Uterus (tissue), 4 donors: Measurements from ENCODE around the gene ZBTB20. TPM values are rescaled to one million over a fixed set of nuclear protein-coding genes. Genes with fewer than 3 reads are reported as not detected.
A peak's percentile ranks its signal among the peaks of the same experiment; 100 is the strongest.

Source experiments
- DNase-seq, 2 donors: peaks; one replicate each; pipeline ENCODE4 v3.0.0-alpha.2; 2019 to 2020
- H3K27ac ChIP-seq, 2 donors: fragments of 200-600 bp; sonication (generic); 1 replicate in 1 of 2; 2 replicates in 1 of 2; pipeline ENCODE4 v1.5.1; 2016 to 2018
- H3K27me3 ChIP-seq, 2 donors: fragments of 200-600 bp; sonication (generic); one replicate each; pipeline ENCODE4 v1.5.1; 2018 to 2019; ENCODE audit warnings: control low read depth in 1 of 2
- H3K36me3 ChIP-seq, 2 donors: fragments of 200-600 bp; sonication (generic); one replicate each; pipeline ENCODE4 v1.5.1; 2019; ENCODE audit warnings: control low read depth in 1 of 2
- H3K4me1 ChIP-seq, 2 donors: fragments of 200-600 bp; sonication (generic); one replicate each; pipeline ENCODE4 v1.5.1; 2018 to 2019; ENCODE audit warnings: control low read depth in 1 of 2
- H3K4me3 ChIP-seq, 2 donors: fragments of 200-600 bp; sonication (generic); 1 replicate in 1 of 2; 2 replicates in 1 of 2; pipeline ENCODE4 v1.5.1; 2018 to 2019; ENCODE audit warnings: mild to moderate bottlenecking in 1 of 2
- H3K9me3 ChIP-seq, 2 donors: fragments of 200-600 bp; sonication (generic); one replicate each; pipeline ENCODE4 v1.5.1; 2019; ENCODE audit warnings: control low read depth in 1 of 2
- POLR2A ChIP-seq, 2 donors: fragments of 450-650 bp; IDR thresholded peaks; one replicate each; pipeline ENCODE4 v1.6.1; 2016; ENCODE audit warnings: antibody characterized with exemption in 2 of 2, mild to moderate bottlenecking in 1 of 2, moderate library complexity in 1 of 2
- intact Hi-C: fragments of 100-400 bp; cut with DNase I; formaldehyde crosslinking; loops from one replicate; pipeline ENCODE4 v1.15.1; 2023; ENCODE audit warnings: low total_unique reads
- total RNA-seq, 4 donors: library from RNA; depleted of rRNA in 3 of 4; stranded (reverse); fragments of >200 nt in 3 of 4; gene quantifications; one replicate each; pipeline versions ENCODE4 v1.1.0 to v1.2.4, GENCODE V29; 2014 to 2023
- TF ChIP-seq, protein P1 (sequence below), 4 experiments: fragments of 200-600 bp in 2 of 4; fragments of 450-650 bp in 2 of 4; sonication (generic) in 2 of 4; IDR thresholded peaks; one replicate each; pipeline ENCODE4 v1.5.1; 2016 to 2019; ENCODE audit warnings: antibody characterized with exemption in 4 of 4, mild to moderate bottlenecking in 2 of 4, moderate library complexity in 1 of 4
- donor health status: DM: yes; HTN: yes; CAD: no.

Gene ZBTB20
- total RNA-seq, 4 donors from 2014 or later = 35.6 to 157 (median 85.1) TPM

DNA sequence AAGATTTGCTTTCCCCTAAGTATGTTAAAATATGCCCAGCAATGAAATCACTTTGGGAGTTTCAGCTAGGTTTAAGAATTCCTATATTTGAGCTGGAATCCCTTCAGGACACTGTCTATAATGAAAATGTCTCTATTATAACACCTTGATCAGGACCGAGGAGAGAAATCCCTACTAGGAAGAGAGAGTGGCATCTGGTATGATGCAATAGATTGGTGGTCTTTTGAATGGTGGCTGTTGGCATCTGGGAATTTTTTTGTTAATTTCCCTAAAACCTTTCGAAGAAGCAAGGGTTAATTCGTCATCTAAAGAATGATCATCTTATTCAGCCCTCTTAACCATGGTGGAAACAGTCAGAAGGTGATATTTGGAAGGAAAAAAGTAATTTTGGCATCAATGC lies 810.2 kb downstream of the ZBTB20 start:
- intact Hi-C loops = no loop called here
- TF ChIP-seq, protein P1, sequence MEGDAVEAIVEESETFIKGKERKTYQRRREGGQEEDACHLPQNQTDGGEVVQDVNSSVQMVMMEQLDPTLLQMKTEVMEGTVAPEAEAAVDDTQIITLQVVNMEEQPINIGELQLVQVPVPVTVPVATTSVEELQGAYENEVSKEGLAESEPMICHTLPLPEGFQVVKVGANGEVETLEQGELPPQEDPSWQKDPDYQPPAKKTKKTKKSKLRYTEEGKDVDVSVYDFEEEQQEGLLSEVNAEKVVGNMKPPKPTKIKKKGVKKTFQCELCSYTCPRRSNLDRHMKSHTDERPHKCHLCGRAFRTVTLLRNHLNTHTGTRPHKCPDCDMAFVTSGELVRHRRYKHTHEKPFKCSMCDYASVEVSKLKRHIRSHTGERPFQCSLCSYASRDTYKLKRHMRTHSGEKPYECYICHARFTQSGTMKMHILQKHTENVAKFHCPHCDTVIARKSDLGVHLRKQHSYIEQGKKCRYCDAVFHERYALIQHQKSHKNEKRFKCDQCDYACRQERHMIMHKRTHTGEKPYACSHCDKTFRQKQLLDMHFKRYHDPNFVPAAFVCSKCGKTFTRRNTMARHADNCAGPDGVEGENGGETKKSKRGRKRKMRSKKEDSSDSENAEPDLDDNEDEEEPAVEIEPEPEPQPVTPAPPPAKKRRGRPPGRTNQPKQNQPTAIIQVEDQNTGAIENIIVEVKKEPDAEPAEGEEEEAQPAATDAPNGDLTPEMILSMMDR (IDR thresholded peaks at IDR 0.05) = no peak
- no peak for TF ChIP-seq POLR2A (IDR thresholded peaks at IDR 0.05)
- H3K4me1 ChIP-seq = no peaks in the 10 kb centered on the region
- H3K27me3 ChIP-seq = no peaks in the 10 kb centered on the region
- H3K36me3 ChIP-seq = no peaks in the 10 kb centered on the region
- H3K9me3 ChIP-seq = no peaks in the 10 kb centered on the region
- DNase-seq = no peak
- H3K4me3 ChIP-seq = no peak overlapping the region
- no peak overlapping the region for H3K27ac ChIP-seq

DNA sequence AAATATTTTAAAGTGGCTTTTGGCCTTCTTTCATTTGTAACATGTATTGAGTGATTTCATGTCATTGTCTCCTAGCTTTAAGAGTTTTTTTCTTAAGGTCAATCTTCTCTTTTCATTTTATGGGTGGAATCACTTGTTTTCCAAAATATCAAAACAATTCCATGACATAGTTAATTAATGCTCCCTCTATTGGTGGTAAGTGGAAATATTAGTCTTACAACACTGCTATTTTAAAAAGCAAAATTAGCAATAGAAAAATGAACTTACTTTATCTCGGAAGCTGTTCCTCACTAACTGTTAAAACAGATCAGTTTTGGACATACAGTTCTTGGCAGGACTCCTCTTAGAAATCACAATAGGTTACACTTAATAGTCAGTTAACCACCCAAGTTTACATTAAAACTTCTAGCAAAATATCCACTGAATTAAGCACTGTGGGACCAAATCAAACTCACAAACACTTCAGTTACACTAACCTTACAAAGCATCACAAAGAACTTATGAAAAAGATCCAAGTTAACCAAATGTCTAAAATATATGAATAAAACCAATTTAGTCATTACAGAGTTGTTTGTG lies 810.9 kb downstream of the ZBTB20 start:
- no peak for TF ChIP-seq POLR2A (IDR thresholded peaks at IDR 0.05)
- TF ChIP-seq, protein P1 (IDR thresholded peaks at IDR 0.05) = peak in 2 of 4 experiments; percentile 11 to 26
- no peak overlapping the region for H3K4me3 ChIP-seq
- no peaks in the 10 kb centered on the region for H3K27me3 ChIP-seq
- DNase-seq = no peak
- H3K4me1 ChIP-seq = no peaks in the 10 kb centered on the region
- H3K27ac ChIP-seq = no peak overlapping the region
- no peaks in the 10 kb centered on the region for H3K9me3 ChIP-seq
- H3K36me3 ChIP-seq = no peaks in the 10 kb centered on the region
- intact Hi-C loops = no loop called here

DNA sequence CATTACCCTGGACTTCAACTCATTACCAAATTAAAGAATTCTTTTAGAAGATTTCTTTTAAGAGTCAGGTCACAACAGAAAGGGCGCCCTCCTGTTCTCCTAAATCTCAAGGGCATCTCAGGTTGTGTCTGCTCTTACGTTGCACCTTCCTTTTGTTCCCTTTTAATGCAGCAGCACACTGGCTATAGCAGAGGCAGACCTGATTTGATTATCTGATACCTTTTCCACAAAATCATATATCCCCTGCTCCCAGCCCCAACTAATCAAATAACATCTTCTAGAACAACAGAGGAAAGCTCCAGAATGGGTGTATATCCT lies 813.2 kb downstream of the ZBTB20 start:
- Histone ChIP-seq H3K36me3 (no peaks in the 10 kb centered on the region), H3K4me3 (no peak overlapping the region), H3K27ac (no peak overlapping the region), H3K27me3 (no peaks in the 10 kb centered on the region), H3K4me1 (no peaks in the 10 kb centered on the region), H3K9me3 (no peaks in the 10 kb centered on the region)
- no peak for DNase-seq
- no peak for TF ChIP-seq POLR2A (IDR thresholded peaks at IDR 0.05)
- TF ChIP-seq, protein P1 (IDR thresholded peaks at IDR 0.05) = no peak
- intact Hi-C loops = no loop called here

GRCh38 chr3:114333180-114333922 lies 813.7 kb downstream of the ZBTB20 start:
- TF ChIP-seq, protein P1 (IDR thresholded peaks at IDR 0.05) = no peak
- no peak for TF ChIP-seq POLR2A (IDR thresholded peaks at IDR 0.05)

DNA sequence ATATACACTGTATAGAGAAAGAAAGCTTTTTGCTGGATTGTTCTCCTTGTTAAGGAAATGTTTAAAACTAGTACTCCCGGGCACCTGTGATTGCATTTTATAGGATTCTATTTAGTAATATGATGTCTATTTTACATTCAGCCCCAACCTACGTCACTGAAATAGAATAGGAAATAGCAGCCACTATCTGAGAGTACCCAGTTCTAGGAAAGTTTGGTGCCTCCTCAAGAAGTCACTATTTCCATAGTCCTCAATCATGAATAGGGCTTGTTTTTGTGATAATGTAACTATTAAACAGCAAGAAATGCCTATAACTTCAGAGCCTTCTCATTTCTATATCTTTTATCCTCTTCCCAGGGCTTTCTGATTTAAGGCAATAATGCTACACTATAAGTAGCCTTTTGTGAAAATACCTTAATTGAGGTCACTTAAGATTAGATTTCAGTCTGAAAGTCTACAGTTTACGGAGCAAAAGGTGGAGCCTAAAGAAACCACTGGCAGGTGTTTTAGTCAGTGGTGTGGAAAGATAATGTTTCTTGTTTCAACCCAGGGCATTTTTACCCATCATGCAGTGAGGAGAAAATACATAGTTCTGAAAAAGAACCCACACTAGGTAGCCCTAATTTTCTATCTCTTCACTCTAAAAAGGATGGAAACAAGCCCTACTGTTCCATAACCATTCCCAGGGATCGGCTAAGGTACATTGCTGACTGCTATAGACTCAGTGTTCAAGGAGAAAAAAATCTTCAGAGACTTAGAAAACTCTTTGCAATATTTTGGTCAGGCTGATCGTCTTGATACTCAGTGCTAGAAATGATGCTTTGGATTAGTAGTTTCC lies 814.5 kb downstream of the ZBTB20 start:
- Histone ChIP-seq H3K4me3 (no peak overlapping the region), H3K4me1 (no peaks in the 10 kb centered on the region), H3K27ac (no peak overlapping the region), H3K9me3 (no peaks in the 10 kb centered on the region), H3K27me3 (no peaks in the 10 kb centered on the region), H3K36me3 (no peaks in the 10 kb centered on the region)
- TF ChIP-seq, protein P1 (IDR thresholded peaks at IDR 0.05) = no peak
- no peak for TF ChIP-seq POLR2A (IDR thresholded peaks at IDR 0.05)
- intact Hi-C loops = no loop called here
- no peak for DNase-seq

More at GRCh38 chr3:114333180-114333922, 813.7 kb downstream of the ZBTB20 start:
- Histone ChIP-seq H3K36me3 (no peaks in the 10 kb centered on the region), H3K27ac (no peak overlapping the region), H3K4me1 (no peaks in the 10 kb centered on the region), H3K9me3 (no peaks in the 10 kb centered on the region), H3K27me3 (no peaks in the 10 kb centered on the region), H3K4me3 (no peak overlapping the region)
- intact Hi-C loops = no loop called here
- no peak for DNase-seq
